ENCODE data around the gene FARS2.

The FARS2 gene

DNA sequence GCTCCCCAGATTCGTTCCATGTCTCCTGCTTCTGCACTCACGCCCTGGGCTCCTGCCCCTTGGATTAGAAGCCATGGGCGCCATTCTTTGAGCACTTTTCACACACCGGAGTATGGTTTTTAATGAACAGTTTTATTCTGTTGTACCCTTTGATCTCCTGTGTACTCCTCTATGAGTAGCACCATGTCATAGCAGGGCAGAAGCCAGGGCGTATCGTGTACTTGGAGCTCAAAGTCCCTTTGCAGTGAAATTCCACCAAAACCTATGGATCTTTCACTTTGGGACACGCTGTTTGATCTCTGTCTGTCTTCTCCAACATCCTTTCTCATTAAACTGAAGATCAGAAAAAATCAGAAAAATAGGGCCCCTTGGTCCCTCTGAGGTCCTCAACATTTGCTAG, 470.1 kb downstream of the FARS2 start:
- H3K4me3 ChIP-seq (ENCODE audit: low read depth, low read length): no peak overlapping the region
- DNase-seq (ENCODE audit: low read depth): no peak
- TF ChIP-seq CTCF (IDR thresholded peaks at IDR 0.05; ENCODE audit: control insufficient read depth, extremely low read depth, insufficient read depth): no peak

DNA sequence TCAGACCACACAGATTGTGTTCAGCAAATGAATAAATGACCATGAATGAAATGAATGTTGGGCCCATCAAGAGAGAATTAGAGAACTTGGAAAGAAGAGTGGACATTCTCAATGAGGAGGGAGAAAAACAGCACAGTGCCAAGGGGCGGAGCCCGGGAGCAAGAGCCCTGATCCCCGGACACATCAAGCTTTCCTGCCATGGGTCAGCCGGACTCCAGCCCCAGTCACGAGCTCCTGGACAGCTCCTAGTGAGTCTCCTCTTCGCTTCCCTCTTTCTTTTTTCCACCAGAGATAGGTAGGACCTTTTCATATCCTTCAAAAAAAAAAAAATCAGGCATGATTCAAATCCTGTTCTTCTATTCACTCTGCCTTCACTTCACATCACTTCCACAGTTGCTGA, 471.2 kb downstream of the FARS2 start:
- DNase-seq (ENCODE audit: low read depth): no peak
- no peak overlapping the region for H3K4me3 ChIP-seq (ENCODE audit: low read depth, low read length)
- no peak for TF ChIP-seq CTCF (IDR thresholded peaks at IDR 0.05; ENCODE audit: control insufficient read depth, extremely low read depth, insufficient read depth)

GRCh38 chr6:5736016-5736738, 474.9 kb downstream of the FARS2 start:
- TF ChIP-seq CTCF (IDR thresholded peaks at IDR 0.05; ENCODE audit: control insufficient read depth, extremely low read depth, insufficient read depth): no peak
- no peak overlapping the region for H3K4me3 ChIP-seq (ENCODE audit: low read depth, low read length)
- DNase-seq (ENCODE audit: low read depth): no peak

GRCh38 chr6:5737460-5737859, 476.1 kb downstream of the FARS2 start:
- no peak for DNase-seq (ENCODE audit: low read depth)
- TF ChIP-seq CTCF (IDR thresholded peaks at IDR 0.05; ENCODE audit: control insufficient read depth, extremely low read depth, insufficient read depth): no peak
- no peak overlapping the region for H3K4me3 ChIP-seq (ENCODE audit: low read depth, low read length)

GRCh38 chr6:5738211-5738610, 476.9 kb downstream of the FARS2 start:
- TF ChIP-seq CTCF (IDR thresholded peaks at IDR 0.05; ENCODE audit: control insufficient read depth, extremely low read depth, insufficient read depth): no peak
- H3K4me3 ChIP-seq (ENCODE audit: low read depth, low read length): no peak overlapping the region
- no peak for DNase-seq (ENCODE audit: low read depth)

DNA sequence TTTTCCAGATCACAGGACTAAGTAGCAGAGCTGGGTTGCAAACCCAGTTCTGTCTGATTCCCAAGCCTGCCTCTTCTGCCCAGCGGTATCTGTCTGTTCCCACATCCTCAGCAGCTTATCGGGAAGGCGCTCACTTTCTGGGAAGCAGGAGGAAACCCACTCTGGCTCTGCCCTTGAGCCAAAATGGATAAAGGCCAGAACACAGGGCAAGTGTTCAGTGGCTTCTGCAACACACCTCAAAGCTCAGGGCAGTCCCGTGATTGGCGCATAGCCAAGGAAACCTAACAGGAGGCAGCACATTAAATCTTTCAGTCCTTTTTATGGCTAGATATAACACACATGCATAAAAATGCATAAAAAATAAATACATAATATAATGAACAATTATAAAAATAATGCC, 483.2 kb downstream of the FARS2 start:
- no peak overlapping the region for H3K4me3 ChIP-seq (ENCODE audit: low read depth, low read length)
- DNase-seq (ENCODE audit: low read depth): no peak
- TF ChIP-seq CTCF (IDR thresholded peaks at IDR 0.05; ENCODE audit: control insufficient read depth, extremely low read depth, insufficient read depth): no peak

DNA sequence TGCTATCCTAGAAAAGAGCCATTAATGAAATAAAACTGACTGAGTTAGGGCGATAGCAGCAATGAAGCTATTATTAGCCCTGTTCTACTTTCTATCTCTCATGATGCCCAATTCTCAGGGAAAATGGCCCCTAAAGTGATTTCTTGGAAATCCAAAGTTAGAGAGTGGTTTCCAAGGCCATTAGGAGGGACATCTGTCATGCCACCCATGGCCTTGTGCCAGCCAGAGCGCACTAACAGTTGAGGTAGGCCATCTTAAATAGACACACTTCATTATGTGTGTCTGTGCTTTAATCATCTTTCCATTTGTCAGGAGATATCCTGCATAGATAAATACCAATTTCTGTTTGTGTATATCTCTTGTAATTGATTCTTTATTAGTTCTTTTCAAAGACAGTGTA, 483.8 kb downstream of the FARS2 start:
- no peak for TF ChIP-seq CTCF (IDR thresholded peaks at IDR 0.05; ENCODE audit: control insufficient read depth, extremely low read depth, insufficient read depth)
- H3K4me3 ChIP-seq (ENCODE audit: low read depth, low read length): no peak overlapping the region
- no peak for DNase-seq (ENCODE audit: low read depth)
